ENCODE data around the gene TNFSF11. TPM values are rescaled to one million over a fixed set of nuclear protein-coding genes. Genes with fewer than 3 reads are reported as not detected.

Gene TNFSF11
- total and polyA plus RNA-seq, 2 donors (not counting 1 experiment from before 2014, with no cell fraction given), result not detected

DNA sequence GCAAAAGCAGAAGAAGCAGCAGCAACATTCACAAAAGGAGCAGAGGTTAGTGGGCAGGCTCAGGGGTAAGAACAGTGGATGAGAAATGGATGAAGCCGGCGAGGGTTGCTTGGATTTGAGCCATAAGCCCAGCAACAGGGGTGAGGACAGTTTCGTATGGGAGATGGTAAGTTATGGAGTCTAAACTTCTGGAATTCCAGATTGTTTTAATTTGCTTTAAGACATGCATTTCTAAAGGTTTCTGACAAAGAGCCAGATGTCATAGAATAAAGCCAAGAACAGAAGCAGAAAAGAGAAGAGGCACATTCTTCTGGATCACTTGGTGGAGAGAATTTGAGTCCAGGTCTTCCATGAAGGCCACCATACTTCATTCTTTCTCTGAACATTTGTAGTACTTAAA is 76.6 kb downstream of the TNFSF11 start:
- no peak for TF ChIP-seq EZH2 (IDR thresholded peaks at IDR 0.05; ENCODE audit: low read length, missing control alignments)
- TF ChIP-seq, protein P1, sequence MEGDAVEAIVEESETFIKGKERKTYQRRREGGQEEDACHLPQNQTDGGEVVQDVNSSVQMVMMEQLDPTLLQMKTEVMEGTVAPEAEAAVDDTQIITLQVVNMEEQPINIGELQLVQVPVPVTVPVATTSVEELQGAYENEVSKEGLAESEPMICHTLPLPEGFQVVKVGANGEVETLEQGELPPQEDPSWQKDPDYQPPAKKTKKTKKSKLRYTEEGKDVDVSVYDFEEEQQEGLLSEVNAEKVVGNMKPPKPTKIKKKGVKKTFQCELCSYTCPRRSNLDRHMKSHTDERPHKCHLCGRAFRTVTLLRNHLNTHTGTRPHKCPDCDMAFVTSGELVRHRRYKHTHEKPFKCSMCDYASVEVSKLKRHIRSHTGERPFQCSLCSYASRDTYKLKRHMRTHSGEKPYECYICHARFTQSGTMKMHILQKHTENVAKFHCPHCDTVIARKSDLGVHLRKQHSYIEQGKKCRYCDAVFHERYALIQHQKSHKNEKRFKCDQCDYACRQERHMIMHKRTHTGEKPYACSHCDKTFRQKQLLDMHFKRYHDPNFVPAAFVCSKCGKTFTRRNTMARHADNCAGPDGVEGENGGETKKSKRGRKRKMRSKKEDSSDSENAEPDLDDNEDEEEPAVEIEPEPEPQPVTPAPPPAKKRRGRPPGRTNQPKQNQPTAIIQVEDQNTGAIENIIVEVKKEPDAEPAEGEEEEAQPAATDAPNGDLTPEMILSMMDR (conservative IDR thresholded peaks at IDR 0.05 in 1 of 2, IDR thresholded peaks at IDR 0.05 in 1 of 2; ENCODE audit: low read depth in 1 of 2, low read length in 2 of 2), result no peak
- Histone ChIP-seq H3K27me3 (ENCODE audit: control insufficient read depth, insufficient read depth, low read length) (peaks cover 5% of the 10 kb centered on the region), H3K36me3 (ENCODE audit: control insufficient read depth, insufficient read depth, low read length) (no peaks in the 10 kb centered on the region), H3K4me2 (ENCODE audit: extremely low read depth, insufficient read depth, low read length) (no peak overlapping the region), H2AFZ (ENCODE audit: low read length) (no peak overlapping the region), H3K9me3 (ENCODE audit: control insufficient read depth, insufficient read depth, low read depth, low read length) (no peaks in the 10 kb centered on the region), H3K4me1 (ENCODE audit: control insufficient read depth, extremely low read depth, insufficient read depth, low read length) (no peaks in the 10 kb centered on the region), H4K20me1 (ENCODE audit: control insufficient read depth, extremely low read depth, insufficient read depth, low read length) (no peaks in the 10 kb centered on the region), H3K9ac (ENCODE audit: insufficient read depth, low read length) (no peak overlapping the region), H3K4me3 (replicated peaks in 1 of 4; ENCODE audit: control extremely low read depth in 1 of 4, insufficient read depth in 1 of 4, low read depth in 3 of 4, low read length in 4 of 4) (no peak overlapping the region), H3K27ac (ENCODE audit: insufficient read depth, low read length) (no peak overlapping the region), H3K79me2 (ENCODE audit: control insufficient read depth, insufficient read depth, low read length) (no peaks in the 10 kb centered on the region)
- peak in 1 of 2 donors; percentile 28 for DNase-seq (ENCODE audit: low read depth in 2 of 2)

DNA sequence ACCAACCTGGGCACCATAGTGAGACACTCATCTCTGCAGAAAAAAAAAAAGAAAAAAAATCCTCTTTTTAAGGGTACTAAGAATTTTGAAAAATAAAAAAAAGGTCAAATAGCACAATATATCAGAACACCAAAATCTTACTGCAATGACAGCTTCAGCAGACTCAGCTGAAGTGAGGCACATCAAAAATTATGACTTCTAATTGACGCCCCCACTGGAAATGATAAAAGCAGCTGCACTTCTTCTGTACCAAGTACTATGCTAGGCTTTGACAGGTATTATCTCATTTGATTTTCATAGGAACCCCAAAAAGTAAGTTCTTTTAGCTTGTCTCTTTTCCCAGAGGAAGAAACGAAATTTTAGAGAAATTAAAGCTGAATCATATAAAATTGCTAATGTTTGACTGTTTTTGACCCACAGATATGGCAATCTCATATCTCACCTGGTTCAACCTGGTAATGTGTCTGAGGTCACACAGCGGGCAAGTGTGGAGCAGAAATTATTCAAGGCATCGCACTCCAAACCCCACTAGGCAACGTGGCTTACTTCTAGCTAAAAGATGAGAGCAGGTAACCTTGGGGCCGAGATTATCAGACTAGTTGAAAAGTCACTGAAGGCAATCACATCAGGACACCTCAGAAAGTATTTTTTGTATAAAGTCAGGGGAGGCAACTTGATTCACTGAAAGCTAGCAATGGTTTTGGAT is 78.1 kb downstream of the TNFSF11 start:
- Histone ChIP-seq H4K20me1 (ENCODE audit: control insufficient read depth, extremely low read depth, insufficient read depth, low read length) (no peaks in the 10 kb centered on the region), H3K36me3 (ENCODE audit: control insufficient read depth, insufficient read depth, low read length) (no peaks in the 10 kb centered on the region), H3K79me2 (ENCODE audit: control insufficient read depth, insufficient read depth, low read length) (no peaks in the 10 kb centered on the region), H3K27me3 (ENCODE audit: control insufficient read depth, insufficient read depth, low read length) (peaks cover 7% of the 10 kb centered on the region), H2AFZ (ENCODE audit: low read length) (no peak overlapping the region), H3K9ac (ENCODE audit: insufficient read depth, low read length) (no peak overlapping the region), H3K9me3 (ENCODE audit: control insufficient read depth, insufficient read depth, low read depth, low read length) (no peaks in the 10 kb centered on the region), H3K27ac (ENCODE audit: insufficient read depth, low read length) (no peak overlapping the region), H3K4me1 (ENCODE audit: control insufficient read depth, extremely low read depth, insufficient read depth, low read length) (no peaks in the 10 kb centered on the region), H3K4me2 (ENCODE audit: extremely low read depth, insufficient read depth, low read length) (no peak overlapping the region), H3K4me3 (replicated peaks in 1 of 4; ENCODE audit: control extremely low read depth in 1 of 4, insufficient read depth in 1 of 4, low read depth in 3 of 4, low read length in 4 of 4) (no peak overlapping the region)
- TF ChIP-seq, protein P1 (conservative IDR thresholded peaks at IDR 0.05 in 1 of 2, IDR thresholded peaks at IDR 0.05 in 1 of 2; ENCODE audit: low read depth in 1 of 2, low read length in 2 of 2), result no peak
- no peak for TF ChIP-seq EZH2 (IDR thresholded peaks at IDR 0.05; ENCODE audit: low read length, missing control alignments)
- no peak for DNase-seq (ENCODE audit: low read depth in 2 of 2)

DNA sequence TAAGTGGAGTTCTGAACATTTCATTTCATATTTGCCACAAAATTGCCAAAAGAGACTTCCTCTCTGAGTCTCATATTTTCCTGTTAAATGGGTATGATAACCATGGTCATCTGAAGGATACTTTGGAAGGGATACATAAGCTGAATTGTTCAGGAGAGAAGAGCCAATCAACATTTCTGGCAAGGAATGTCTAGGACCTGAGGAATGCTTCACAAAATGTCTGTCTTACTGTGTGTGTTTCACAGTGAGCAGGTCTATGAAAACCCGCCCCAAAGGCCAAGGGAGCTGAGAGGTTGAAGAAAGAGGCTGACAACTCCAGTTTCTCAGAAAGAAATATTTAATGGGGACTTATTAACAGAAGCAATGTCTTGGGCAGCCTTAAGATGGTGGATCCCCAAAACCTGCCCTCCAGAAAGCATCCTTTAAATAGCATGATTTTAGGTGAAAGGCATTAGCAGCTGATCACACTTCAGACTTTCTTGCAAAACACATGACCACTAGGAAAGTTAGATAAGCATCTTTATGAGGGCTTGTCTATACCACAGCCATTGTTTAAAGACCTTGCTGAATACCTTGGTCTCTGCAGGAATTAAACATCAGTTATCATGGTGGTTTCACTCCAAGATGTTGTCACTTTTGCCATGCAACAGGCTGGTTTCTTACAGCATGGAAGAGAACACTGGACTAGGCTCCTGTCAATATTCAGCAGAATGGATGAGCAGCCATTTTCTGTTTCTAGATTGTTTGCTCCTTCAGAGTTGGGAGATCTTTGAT is 78.9 kb downstream of the TNFSF11 start:
- Histone ChIP-seq H2AFZ (ENCODE audit: low read length) (no peak overlapping the region), H3K9ac (ENCODE audit: insufficient read depth, low read length) (no peak overlapping the region), H3K4me1 (ENCODE audit: control insufficient read depth, extremely low read depth, insufficient read depth, low read length) (no peaks in the 10 kb centered on the region), H3K27me3 (ENCODE audit: control insufficient read depth, insufficient read depth, low read length) (peaks cover 7% of the 10 kb centered on the region), H3K27ac (ENCODE audit: insufficient read depth, low read length) (no peak overlapping the region), H4K20me1 (ENCODE audit: control insufficient read depth, extremely low read depth, insufficient read depth, low read length) (no peaks in the 10 kb centered on the region), H3K79me2 (ENCODE audit: control insufficient read depth, insufficient read depth, low read length) (no peaks in the 10 kb centered on the region), H3K36me3 (ENCODE audit: control insufficient read depth, insufficient read depth, low read length) (no peaks in the 10 kb centered on the region), H3K4me2 (ENCODE audit: extremely low read depth, insufficient read depth, low read length) (no peak overlapping the region), H3K4me3 (replicated peaks in 1 of 4; ENCODE audit: control extremely low read depth in 1 of 4, insufficient read depth in 1 of 4, low read depth in 3 of 4, low read length in 4 of 4) (no peak overlapping the region), H3K9me3 (ENCODE audit: control insufficient read depth, insufficient read depth, low read depth, low read length) (no peaks in the 10 kb centered on the region)
- no peak for DNase-seq (ENCODE audit: low read depth in 2 of 2)
- TF ChIP-seq EZH2 (IDR thresholded peaks at IDR 0.05; ENCODE audit: low read length, missing control alignments), result no peak
- TF ChIP-seq, protein P1 (conservative IDR thresholded peaks at IDR 0.05 in 1 of 2, IDR thresholded peaks at IDR 0.05 in 1 of 2; ENCODE audit: low read depth in 1 of 2, low read length in 2 of 2), result no peak
